ENCODE data around the gene WNT4. TPM values are rescaled to one million over a fixed set of nuclear protein-coding genes. Genes with fewer than 3 reads are reported as not detected.

Gene WNT4
- total and polyA plus RNA-seq, 2 of the 8 experiments (the other 6 are each of a cell fraction or from before 2014, with no cell fraction given), result 1.3 to 6.6 TPM

GRCh38 chr1:22179197-22179803 lies 36.4 kb upstream of the WNT4 start:
- Histone ChIP-seq H2BK20ac (ENCODE audit: low read length) (no peak overlapping the region), H4K5ac (ENCODE audit: insufficient read length, low read depth, low read length) (no peak overlapping the region), H3K56ac (replicated peaks; ENCODE audit: insufficient read length, low read depth, low read length) (no peak overlapping the region), H3K79me1 (ENCODE audit: low read depth, low read length) (no peaks in the 10 kb centered on the region), H3K4me2 (ENCODE audit: insufficient read depth in 1 of 2, low read depth in 2 of 2, low read length in 2 of 2) (no peak overlapping the region), H3K4ac (replicated peaks; ENCODE audit: insufficient read length, low read depth, low read length) (no peak overlapping the region), H3K23me2 (ENCODE audit: low read depth, low read length) (no peaks in the 10 kb centered on the region), H3K4me1 (replicated peaks in 1 of 4; ENCODE audit: control insufficient read depth in 3 of 4, insufficient read depth in 4 of 4, low read length in 3 of 4) (peaks cover 0 to 3% (median under 1%) of the 10 kb centered on the region in 4 experiments; a peak in 1 of 7 replicates), H2AK5ac (ENCODE audit: low read depth, low read length) (no peak overlapping the region), H2BK12ac (ENCODE audit: low read depth, low read length) (no peak overlapping the region), H3K36me3 (ENCODE audit: control insufficient read depth in 2 of 4, insufficient read depth in 4 of 4, low read length in 3 of 4) (no peaks in the 10 kb centered on the region), H4K8ac (ENCODE audit: extremely low read depth, insufficient read depth, low read length) (no peak overlapping the region), H3K27me3 (replicated peaks in 1 of 4; ENCODE audit: control insufficient read depth in 3 of 4, extremely low read depth in 1 of 4, insufficient read depth in 3 of 4, low read length in 3 of 4) (no peaks in the 10 kb centered on the region; a peak in 1 of 7 replicates), H3K18ac (ENCODE audit: extremely low read depth, low read length) (no peak overlapping the region), H2AFZ (ENCODE audit: low read length) (no peak overlapping the region), H3K79me2 (ENCODE audit: control insufficient read depth in 1 of 2, insufficient read depth in 2 of 2, low read length in 2 of 2) (no peaks in the 10 kb centered on the region), H3K9ac (replicated peaks in 1 of 4; ENCODE audit: extremely low read depth in 1 of 4, low read depth in 3 of 4, low read length in 3 of 4) (no peak overlapping the region), H2BK15ac (ENCODE audit: low read length) (no peak overlapping the region), H4K20me1 (replicated peaks in 1 of 2; ENCODE audit: control insufficient read depth in 1 of 2, insufficient read depth in 2 of 2, low read length in 2 of 2) (no peaks in the 10 kb centered on the region), H3K4me3 (ENCODE audit: extremely low read depth in 1 of 4, insufficient read depth in 2 of 4, low read depth in 3 of 4, low read length in 4 of 4) (no peak overlapping the region), H2BK120ac (replicated peaks; ENCODE audit: low read depth, low read length) (no peak overlapping the region), H4K91ac (replicated peaks; ENCODE audit: insufficient read length, low read length) (no peak overlapping the region), H2BK5ac (ENCODE audit: low read depth, low read length) (no peak overlapping the region), H3K23ac (ENCODE audit: insufficient read length) (no peak overlapping the region), H3K27ac (ENCODE audit: low read depth, low read length) (no peak overlapping the region), H3K14ac (ENCODE audit: insufficient read length) (no peak overlapping the region), H3K9me3 (ENCODE audit: insufficient read depth in 2 of 2, low read depth in 1 of 2, low read length in 1 of 2) (peaks cover 3 to 7% of the 10 kb centered on the region in 2 experiments; a peak in 2 of 4 replicates)
- POLR2A ChIA-PET (ENCODE audit: partially characterized antibody), result no interaction called here
- CTCF ChIA-PET (ENCODE audit: partially characterized antibody), result interaction anchor here (0.6 to 1.1 kb wide), 3 partner anchors 9 to 53 kb away, joined by 3 read pairs; no protein-coding TSS in a partner anchor
- WGBS, 2 experiments (ENCODE audit: extremely low coverage in 1 of 2, insufficient coverage in 1 of 2, insufficient read length in 1 of 2, insufficient replicate concordance in 2 of 2, low coverage in 1 of 2, low lambda C conversion rate in 2 of 2, missing lambda C conversion rate in 1 of 2), result 83% methylated on average over 2 of the region's 2 CpGs; no CpG with 5 or more reads in 1 of the 2 experiments
- no peak for FAIRE-seq
- no peak for DNase-seq (ENCODE audit: low read depth in 1 of 2, low spot score in 2 of 2)
- TF ChIP-seq CEBPB (IDR thresholded peaks at IDR 0.05; ENCODE audit: low read depth, low read length) (peak; percentile 84), SP4 (IDR thresholded peaks at IDR 0.05; ENCODE audit: low read length) (no peak), GTF2F1 (IDR thresholded peaks at IDR 0.05; ENCODE audit: borderline replicate concordance, low read depth, low read length) (no peak), KDM1A (IDR thresholded peaks at IDR 0.05; ENCODE audit: borderline replicate concordance, low read length) (peak; percentile 57; the same call in 1 of the 2 replicates)
